ENCODE data around the gene PTMA.
"Not testable (repeated sequence)": the region's sequence is repeated elsewhere in the genome, so short reads cannot be mapped to it uniquely, and the experiment has no call there.

Gene PTMA, protein sequence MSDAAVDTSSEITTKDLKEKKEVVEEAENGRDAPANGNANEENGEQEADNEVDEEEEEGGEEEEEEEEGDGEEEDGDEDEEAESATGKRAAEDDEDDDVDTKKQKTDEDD

GRCh38 chr2:231707927-231708772, at the start of gene PTMA:
TSS of gene PTMA (plus strand) at chr2:231708525. CDS start at chr2:231708707, 182 bp downstream.
- peak; percentile 98 for DNase-seq (ENCODE audit: low read depth)

- DNase-seq (ENCODE audit: low read depth) = not testable (repeated sequence)
Observed at GRCh38 chr2:231660073-231660472, 48.3 kb upstream of the PTMA start.

DNA sequence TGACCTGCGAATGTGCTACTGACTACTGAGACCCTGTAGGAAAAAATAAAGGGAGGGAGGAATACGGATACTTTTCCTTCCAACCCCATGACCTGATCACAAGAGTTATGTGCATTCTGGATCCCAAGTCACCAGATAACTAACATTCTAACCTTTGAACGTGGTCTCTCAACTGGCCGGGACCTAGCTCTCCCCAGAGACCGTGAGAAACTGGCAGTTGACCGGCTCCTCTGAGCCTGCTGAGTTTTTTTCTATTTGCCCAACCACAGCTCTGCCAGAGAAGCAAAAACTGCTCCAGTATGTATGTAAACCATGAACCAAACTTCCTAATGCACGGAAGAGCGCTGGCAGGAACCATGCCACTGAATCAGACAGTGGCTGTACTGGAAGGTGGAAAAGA, 47.5 kb upstream of the PTMA start:
- no peak for DNase-seq (ENCODE audit: low read depth)

GRCh38 chr2:231661422-231662027, 46.8 kb upstream of the PTMA start:
- DNase-seq (ENCODE audit: low read depth) = no peak

- DNase-seq (ENCODE audit: low read depth) = peak; percentile 79
Observed at GRCh38 chr2:231662028-231662810, 46.1 kb upstream of the PTMA start.

GRCh38 chr2:231662811-231663457, 45.4 kb upstream of the PTMA start:
- DNase-seq (ENCODE audit: low read depth) = no peak

DNA sequence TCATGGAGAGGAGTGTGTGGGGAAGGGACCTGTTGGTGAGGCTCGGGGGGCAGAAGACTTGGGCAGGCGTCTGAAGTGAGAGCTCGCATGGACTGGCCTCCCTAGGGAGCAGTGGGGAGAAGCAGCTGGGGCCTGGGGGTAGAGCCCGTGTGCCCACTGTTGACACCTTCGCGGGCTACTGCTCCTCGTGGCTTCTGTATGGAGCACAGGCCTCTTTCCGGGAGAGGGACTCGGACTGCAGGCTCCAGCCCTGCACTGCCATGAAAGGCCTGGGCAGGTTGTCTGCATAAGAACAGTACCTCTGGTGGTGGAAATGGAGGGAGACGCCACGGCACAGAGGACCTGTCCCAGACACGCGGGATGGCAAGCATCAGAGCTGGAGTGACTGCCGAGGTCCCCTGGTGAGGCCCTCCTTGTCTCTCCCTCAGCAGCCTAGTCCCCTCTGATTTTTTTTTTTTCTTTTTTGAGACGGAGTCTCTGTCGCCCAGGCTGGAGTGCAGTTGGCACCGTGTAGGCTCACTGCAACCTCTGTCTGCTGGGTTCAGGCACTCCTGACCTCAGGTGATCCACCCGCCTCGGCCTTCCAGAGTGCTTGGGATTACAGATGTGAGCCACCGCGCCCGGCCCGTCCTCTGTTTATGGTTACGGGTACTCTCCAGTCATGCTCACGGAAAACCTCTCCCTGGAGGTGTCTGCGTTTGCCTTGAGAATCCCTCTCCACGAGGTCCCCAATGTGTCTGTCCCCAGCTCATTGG, 44.7 kb upstream of the PTMA start:
- no peak for DNase-seq (ENCODE audit: low read depth)

- no peak for DNase-seq (ENCODE audit: low read depth)
Observed at GRCh38 chr2:231664727-231665126, 43.6 kb upstream of the PTMA start.

DNA sequence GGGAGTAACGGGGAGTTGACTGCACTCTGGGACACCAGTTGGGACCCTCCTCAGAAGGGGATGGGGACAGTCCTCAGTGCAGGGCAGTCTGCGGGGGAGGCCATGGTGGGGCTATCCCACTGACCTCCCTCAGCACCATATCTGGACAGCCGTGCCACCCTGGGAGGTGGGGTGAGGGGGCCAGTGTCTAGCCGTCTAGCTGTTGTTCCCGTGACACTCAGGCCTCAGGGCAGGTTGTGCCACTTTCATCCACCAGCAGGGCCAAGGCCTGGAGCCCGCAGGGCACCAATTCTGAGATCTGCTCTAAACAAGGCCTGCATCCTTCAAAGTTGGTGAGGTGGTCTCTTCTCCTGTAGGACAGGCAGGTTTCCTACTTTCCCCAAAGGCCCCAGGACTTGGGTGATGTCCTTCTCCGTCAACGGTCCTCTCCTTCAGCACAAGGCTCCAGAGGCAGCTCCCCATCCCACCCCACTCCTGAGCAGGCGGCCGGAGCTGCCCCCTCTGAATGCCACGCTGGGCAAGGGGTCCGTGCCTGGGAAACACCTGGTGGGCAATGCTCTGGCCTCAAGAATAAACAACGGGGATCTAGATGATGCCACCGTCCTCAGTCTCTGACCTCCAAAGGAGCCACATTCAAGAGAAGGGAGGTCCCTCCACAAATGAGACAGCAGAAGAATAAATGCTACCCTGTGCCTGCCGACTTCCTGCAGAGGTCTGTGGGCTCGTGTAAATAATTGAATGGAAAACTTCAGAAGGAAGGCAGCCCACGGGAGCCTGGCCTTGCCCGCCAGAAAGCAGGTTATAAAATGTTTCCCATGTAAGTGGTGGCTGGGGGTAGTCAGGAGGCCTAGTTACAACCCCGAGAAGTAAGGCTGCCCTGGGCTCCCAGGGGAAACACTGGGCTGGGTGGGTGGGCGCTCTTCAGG, 42.8 kb upstream of the PTMA start:
- DNase-seq (ENCODE audit: low read depth) = no peak

DNA sequence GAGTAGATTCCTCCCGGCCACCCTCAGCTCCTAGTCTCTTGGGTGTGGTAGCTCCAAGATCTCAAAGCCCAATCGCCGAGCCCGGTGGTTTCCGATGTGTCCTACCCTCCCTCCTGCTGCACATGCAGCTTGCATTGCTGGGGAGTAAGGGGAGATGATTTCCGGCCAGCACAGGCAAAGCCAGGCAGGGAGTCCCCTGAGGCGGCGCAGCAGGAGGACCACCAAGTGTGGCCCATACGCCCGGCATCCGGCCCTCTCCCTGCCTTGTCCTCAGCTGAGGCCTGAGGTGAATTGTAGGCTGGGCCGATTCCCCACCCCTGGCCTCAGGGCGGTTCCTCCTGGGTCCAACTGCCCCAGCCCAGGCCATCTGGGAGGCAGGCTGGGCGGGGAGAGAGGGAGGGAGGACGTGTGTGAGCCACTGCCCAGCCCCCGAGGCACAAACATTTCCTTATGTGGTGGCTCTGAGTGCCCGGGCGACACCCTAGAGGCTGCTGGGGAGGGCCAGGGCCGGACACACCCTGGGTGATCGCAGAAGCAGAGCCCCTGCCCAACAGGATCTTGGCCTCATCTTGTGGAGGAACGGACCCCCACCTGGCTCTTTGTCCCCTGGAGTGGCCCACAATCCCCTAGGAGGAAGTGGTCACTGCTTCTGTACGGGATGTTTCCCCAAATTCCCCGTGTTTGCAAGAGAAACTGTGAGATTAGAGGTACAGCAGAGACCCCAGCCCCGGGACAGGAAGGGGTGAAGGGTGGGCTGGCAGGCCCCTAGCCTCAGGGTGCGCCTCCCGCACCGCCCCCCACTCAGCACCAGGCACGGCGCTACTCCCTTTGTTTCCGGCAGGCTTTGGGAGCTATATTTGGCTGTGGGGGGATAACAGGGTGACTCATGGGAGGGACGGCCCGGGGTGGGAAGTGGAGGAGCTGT, 41.9 kb upstream of the PTMA start:
- DNase-seq (ENCODE audit: low read depth) = peak; percentile 55

- DNase-seq (ENCODE audit: low read depth) = no peak
Observed at GRCh38 chr2:231667096-231667427, 41.3 kb upstream of the PTMA start.

DNA sequence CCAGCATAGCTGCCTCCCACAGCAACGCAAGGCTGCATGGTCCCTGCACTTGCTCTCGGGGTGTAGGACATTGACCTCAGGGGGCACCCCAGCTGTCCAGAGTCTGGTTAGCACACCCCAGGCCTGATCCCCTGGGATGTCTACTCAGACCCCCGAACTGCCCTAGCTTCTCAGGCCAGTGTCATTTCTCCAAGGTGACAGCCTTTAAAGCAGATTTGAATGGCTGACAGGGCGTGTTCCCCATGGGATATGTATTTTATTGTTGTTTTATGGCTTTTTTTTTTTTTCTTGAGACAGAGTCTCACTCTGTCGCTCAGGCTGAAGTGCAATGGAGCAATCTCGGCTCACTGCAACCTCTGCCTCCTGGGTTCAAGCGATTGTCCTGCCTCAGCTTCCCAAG, 40.8 kb upstream of the PTMA start:
- DNase-seq (ENCODE audit: low read depth) = no peak

DNA sequence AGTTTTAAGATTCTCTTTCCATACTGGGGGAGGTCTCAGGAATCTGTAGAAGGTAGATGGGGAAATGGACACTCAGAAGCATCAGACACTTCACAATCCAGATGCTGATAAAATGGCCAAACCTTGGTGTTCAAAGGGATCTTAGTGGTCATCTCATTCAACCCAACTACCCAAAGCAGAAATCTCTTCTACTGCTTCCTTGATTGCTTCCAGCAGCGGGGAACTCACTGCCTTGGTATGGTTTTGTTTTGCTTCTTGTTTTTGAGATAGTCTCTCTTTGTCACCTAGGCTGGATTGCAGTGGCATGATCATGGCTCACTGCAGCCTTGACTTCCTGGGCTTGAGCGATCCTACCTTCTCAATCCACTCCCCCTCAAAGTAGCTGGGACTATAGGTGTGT, 39.3 kb upstream of the PTMA start:
- no peak for DNase-seq (ENCODE audit: low read depth)

- DNase-seq (ENCODE audit: low read depth) = no peak
Observed at GRCh38 chr2:231671270-231672050, 36.9 kb upstream of the PTMA start.

GRCh38 chr2:231672617-231673347, 35.5 kb upstream of the PTMA start:
- DNase-seq (ENCODE audit: low read depth) = no peak

GRCh38 chr2:231673348-231673770, 35.0 kb upstream of the PTMA start:
- no peak for DNase-seq (ENCODE audit: low read depth)

- no peak for DNase-seq (ENCODE audit: low read depth)
Observed at GRCh38 chr2:231674587-231675338, 33.6 kb upstream of the PTMA start.
